ENCODE results near the gene ALMS1. TPM values are rescaled to one million over a fixed set of nuclear protein-coding genes. Genes with fewer than 3 reads are reported as not detected.

Gene ALMS1
- total and polyA plus RNA-seq, 9 of the 15 experiments (the other 6 are each of a cell fraction or from before 2014, with no cell fraction given): 1.4 to 26.3 (median 13.6) TPM

DNA sequence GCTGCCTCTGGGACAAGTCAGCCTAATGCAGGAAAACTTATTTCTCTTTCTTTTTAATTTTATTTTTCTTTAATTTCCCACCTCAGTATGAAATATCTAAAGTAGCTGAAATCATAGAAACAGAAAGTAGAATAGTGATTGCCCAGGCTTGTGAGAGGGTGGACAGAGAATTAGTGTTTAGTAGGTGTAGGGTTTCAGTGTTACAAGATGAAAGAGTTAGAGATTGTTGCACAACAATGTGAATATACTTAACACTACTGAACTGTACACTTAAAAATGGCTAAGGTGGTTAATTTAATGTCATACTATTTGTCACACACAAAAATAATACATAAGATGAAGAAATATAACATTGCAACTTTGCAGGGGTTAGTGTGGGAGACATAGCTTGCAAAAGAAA is 175.8 kb downstream of the ALMS1 start:
- in situ Hi-C loops (cut with MboI): no loop called here
- FAIRE-seq: no peak
- no peaks in the 10 kb centered on the region for H4K20me1 ChIP-seq (replicated peaks; ENCODE audit: control insufficient read depth, insufficient read depth, low read length)
- DNase-seq (ENCODE audit: extremely low read depth in 1 of 4, low spot score in 3 of 4): no peak
- no peak overlapping the region for H3K4me3 ChIP-seq
- no peak overlapping the region for H3K9ac ChIP-seq (ENCODE audit: insufficient read depth in 1 of 2, low read depth in 2 of 2, low read length in 2 of 2)
- BruUV-seq (replicated peaks): no TSS peak
- ChIA-PET POLR2A (no interaction called here), CTCF (ENCODE audit: low intra/inter-chr PET ratio) (no interaction called here)
- H3K9me3 ChIP-seq (replicated peaks; ENCODE audit: control insufficient read depth, insufficient read depth, low read depth, low read length): no peaks in the 10 kb centered on the region
- no peaks in the 10 kb centered on the region for H3K36me3 ChIP-seq (ENCODE audit: control insufficient read depth, insufficient read depth, low read length)
- H3K27ac ChIP-seq (ENCODE audit: extremely low read depth, low read depth, low read length): no peak overlapping the region
- TF ChIP-seq, protein P1, sequence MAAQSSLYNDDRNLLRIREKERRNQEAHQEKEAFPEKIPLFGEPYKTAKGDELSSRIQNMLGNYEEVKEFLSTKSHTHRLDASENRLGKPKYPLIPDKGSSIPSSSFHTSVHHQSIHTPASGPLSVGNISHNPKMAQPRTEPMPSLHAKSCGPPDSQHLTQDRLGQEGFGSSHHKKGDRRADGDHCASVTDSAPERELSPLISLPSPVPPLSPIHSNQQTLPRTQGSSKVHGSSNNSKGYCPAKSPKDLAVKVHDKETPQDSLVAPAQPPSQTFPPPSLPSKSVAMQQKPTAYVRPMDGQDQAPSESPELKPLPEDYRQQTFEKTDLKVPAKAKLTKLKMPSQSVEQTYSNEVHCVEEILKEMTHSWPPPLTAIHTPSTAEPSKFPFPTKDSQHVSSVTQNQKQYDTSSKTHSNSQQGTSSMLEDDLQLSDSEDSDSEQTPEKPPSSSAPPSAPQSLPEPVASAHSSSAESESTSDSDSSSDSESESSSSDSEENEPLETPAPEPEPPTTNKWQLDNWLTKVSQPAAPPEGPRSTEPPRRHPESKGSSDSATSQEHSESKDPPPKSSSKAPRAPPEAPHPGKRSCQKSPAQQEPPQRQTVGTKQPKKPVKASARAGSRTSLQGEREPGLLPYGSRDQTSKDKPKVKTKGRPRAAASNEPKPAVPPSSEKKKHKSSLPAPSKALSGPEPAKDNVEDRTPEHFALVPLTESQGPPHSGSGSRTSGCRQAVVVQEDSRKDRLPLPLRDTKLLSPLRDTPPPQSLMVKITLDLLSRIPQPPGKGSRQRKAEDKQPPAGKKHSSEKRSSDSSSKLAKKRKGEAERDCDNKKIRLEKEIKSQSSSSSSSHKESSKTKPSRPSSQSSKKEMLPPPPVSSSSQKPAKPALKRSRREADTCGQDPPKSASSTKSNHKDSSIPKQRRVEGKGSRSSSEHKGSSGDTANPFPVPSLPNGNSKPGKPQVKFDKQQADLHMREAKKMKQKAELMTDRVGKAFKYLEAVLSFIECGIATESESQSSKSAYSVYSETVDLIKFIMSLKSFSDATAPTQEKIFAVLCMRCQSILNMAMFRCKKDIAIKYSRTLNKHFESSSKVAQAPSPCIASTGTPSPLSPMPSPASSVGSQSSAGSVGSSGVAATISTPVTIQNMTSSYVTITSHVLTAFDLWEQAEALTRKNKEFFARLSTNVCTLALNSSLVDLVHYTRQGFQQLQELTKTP (IDR thresholded peaks at IDR 0.05; ENCODE audit: low read depth in 1 of 2, partially characterized antibody in 2 of 2): no peak
- TF ChIP-seq CEBPB (tag; IDR thresholded peaks at IDR 0.05) (peak; percentile 66), BCL6 (CRISPR knock-in tag; IDR thresholded peaks at IDR 0.05) (no peak), SMARCA5 (IDR thresholded peaks at IDR 0.05) (no peak), LARP7 (IDR thresholded peaks at IDR 0.05) (no peak), ZBTB8A (IDR thresholded peaks at IDR 0.05; ENCODE audit: partially characterized antibody) (no peak), SNIP1 (IDR thresholded peaks at IDR 0.05; ENCODE audit: low read depth) (no peak)
- no peaks in the 10 kb centered on the region for H3K9me1 ChIP-seq (ENCODE audit: control insufficient read depth, insufficient read depth, low read length)
- no peaks in the 10 kb centered on the region for H3K27me3 ChIP-seq (ENCODE audit: control insufficient read depth in 2 of 2, insufficient read depth in 2 of 2, low read length in 2 of 2)
- no peak overlapping the region for H2AFZ ChIP-seq (ENCODE audit: low read depth, low read length)
- no peak for ATAC-seq
- H3K4me1 ChIP-seq (replicated peaks in 1 of 2; ENCODE audit: control insufficient read depth in 2 of 2, insufficient read depth in 2 of 2, low read length in 2 of 2): no peaks in the 10 kb centered on the region
- no peaks in the 10 kb centered on the region for H3K79me2 ChIP-seq (ENCODE audit: control insufficient read depth, insufficient read depth, low read length)
- no peak overlapping the region for H3K4me2 ChIP-seq (ENCODE audit: insufficient read depth, low read length)
- intact Hi-C loops (cut with micrococcal nuclease): no loop called here

Measured in K562 (cell line).